Fibroblast of lung (primary cell): ENCODE measurements around the gene KCNK5. TPM values are rescaled to one million over a fixed set of nuclear protein-coding genes. Genes with fewer than 3 reads are reported as not detected.

Experiments used
- polyA plus RNA-seq, 2 donors: library from polyadenylated mRNA; depleted of rRNA in 1 of 2; stranded (reverse) in 1 of 2; unstranded in 1 of 2; fragments of >200 nt; gene quantifications; 2 replicates each; pipeline ENCODE4 v1.2.1, GENCODE V29; 2011 to 2012; ENCODE audit warnings: missing spikeins in 1 of 2
- total RNA-seq: library from RNA; depleted of rRNA; stranded (reverse); fragments of >200 nt; gene quantifications from 2 replicates; pipeline ENCODE4 v1.2.1, GENCODE V29; 2014

Gene KCNK5
- total and polyA plus RNA-seq, 2 donors (not counting 1 experiment from before 2014, with no cell fraction given) = under 0.01 to 0.02 TPM

Other genes with a start within 250 kb of the KCNK5 start
- gene GLP1R, start 180.7 kb downstream of the KCNK5 start, total RNA-seq = not detected in 2 replicates
- not detected in 2 replicates for gene GLP1R, start 180.7 kb downstream of the KCNK5 start, polyA plus RNA-seq
- 13.9 and 17.2 TPM in 2 replicates for gene SAYSD1, start 114.3 kb downstream of the KCNK5 start, total RNA-seq
- 11.3 and 11.9 TPM in 2 replicates for gene SAYSD1, start 114.3 kb downstream of the KCNK5 start, polyA plus RNA-seq
- gene KCNK17, start 84.9 kb upstream of the KCNK5 start, total RNA-seq = not detected in 2 replicates
- not detected in 2 replicates for gene KCNK17, start 84.9 kb upstream of the KCNK5 start, polyA plus RNA-seq
- gene KCNK16, start 93.2 kb upstream of the KCNK5 start, total RNA-seq = not detected in 2 replicates
- not detected in 2 replicates for gene KCNK16, start 93.2 kb upstream of the KCNK5 start, polyA plus RNA-seq